HG03571 (cell line): ENCODE results near the gene APOBR.
"Not testable (repeated sequence)": the region's sequence is repeated elsewhere in the genome, so short reads cannot be mapped to it uniquely, and the experiment has no call there.

Source experiments
- ATAC-seq: cut with Tn5 transposase; IDR thresholded peaks from one replicate; pipeline ENCODE4 v1.9.1; 2021; ENCODE audit not compliant: unreplicated experiment

APOBR gene

DNA sequence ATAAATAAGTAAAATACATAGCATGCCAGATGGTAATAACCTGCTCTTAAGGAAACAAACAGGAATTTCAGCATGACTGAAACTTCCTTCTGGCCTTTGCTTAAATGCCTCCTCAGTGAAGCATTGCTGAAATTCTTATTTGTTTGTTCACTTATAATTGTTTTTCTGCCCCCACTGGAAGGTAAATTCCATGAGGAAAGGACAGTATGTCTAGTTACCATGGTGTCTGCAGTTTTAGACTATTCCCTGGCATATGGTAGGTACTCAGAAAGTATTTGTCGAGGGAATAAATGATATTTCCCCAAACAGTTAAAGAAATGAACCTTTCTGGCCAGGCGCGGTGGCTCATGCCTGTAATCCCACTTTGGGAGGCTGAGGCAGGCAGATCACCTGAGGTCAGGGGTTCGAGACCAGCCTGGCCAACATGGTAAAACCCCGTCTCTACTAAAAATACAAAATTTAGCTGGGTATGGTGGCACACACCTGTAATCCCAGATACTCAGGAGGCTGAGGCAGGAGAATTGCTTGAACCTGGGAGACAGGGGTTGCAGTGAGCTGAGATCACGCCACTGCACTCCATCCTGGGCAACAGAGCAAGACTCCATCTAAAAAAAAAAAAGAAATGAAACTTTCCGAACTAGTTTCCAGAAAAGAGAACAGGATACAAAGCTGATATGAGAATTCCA, 32.8 kb downstream of the APOBR start:
- ATAC-seq, result not testable (repeated sequence)

DNA sequence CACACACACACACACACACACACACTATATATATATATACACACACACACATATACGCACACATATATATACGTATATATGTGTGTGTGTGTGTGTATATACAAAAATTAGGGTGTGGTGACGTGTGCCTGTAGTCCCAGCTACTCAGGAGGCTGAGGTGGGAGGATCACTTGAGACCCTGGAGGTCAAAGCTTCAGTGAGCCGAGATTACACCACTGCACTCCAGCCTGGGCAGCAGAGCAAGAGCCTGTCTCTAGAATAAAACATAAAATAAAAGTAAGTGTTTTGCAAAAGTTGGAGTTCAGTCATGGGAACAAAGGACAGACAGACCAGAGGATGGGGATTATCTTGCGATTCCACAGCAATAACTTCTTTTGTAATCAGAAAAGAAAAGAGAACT, 33.5 kb downstream of the APOBR start:
- no peak for ATAC-seq

DNA sequence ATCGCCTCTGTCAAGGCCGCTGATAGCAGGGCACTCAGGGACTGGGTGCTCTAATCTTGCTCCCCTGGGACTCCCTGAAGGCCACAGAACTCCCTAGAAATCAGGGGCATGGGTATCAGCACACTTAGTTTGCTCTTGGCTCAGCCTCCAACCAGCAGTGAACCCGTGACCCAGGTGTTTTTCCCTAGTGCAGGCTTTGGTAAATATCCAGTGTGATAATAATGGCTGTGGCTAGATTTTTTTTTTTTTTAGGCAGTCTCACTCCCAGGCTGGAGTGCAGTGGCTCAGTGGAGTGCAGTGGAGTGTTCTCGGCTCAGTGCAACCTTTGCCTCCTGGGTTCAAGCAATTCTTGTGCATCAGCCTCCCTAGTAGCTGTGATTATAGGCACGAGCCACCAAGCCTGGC, 34.0 kb downstream of the APOBR start:
- no peak for ATAC-seq

DNA sequence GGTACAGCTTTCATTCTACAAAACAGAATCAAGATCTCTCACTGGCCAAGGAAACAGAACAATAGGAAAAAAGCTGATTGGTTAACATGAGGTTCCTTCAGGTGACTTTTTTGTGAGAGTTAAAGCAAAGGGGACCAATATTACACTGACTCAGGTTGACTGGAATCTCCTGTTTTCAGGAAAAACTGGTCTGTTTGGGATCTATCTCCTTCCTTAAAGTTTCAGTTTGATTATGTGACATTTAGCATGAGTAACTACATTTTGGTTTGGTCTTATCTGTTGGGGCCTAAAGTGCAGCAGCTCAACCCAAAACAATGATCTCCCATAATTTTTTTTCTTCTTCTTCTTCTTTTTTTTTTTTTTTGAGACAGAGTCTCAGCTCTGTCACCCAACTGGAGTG, 34.7 kb downstream of the APOBR start:
- no peak for ATAC-seq

DNA sequence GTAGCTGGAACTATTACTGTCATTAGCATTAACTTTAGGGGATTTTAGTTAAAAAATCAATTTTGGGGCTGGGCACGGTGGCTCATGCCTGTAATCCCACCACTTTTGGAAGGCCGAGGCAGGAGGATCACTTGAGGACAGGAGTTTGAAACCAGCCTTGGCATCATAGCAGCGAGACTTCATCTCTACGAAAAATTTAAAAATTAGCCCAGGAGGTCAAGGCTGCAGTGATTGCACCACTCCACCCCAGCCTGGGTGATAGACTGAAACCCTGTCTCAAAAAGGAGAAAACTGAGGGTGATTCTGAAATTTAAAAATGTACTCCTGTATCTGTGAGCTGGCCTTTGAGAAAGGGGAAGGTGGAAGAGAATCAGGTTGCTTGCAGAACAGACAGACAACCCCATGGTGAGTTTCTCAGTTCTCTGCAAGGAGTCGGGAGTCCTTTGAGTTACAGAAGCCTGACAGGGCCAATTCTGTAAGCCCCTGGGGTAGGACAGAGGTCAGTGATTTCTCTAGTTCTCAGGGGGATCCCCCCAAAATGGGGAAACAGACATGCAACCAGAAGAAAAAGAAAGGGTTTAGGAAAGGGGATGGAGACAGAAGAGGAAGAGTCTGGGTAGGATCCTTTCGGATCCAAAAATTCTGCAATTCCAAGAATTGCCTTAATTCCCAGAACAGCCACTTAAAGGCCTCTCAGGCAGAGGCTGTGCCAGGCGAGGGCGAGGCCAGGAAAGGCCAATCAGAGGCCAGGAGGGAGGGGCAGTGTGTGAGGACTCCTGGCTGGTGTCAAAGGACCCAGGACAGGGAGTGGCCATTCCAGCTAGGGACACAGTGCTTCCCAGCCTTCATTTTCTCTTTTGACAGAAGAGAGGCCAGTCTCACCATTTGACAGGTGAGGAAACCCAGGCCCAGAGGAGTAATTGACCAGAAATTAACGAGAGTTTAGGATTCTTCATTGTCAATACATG, 37.6 kb downstream of the APOBR start:
- no peak for ATAC-seq

DNA sequence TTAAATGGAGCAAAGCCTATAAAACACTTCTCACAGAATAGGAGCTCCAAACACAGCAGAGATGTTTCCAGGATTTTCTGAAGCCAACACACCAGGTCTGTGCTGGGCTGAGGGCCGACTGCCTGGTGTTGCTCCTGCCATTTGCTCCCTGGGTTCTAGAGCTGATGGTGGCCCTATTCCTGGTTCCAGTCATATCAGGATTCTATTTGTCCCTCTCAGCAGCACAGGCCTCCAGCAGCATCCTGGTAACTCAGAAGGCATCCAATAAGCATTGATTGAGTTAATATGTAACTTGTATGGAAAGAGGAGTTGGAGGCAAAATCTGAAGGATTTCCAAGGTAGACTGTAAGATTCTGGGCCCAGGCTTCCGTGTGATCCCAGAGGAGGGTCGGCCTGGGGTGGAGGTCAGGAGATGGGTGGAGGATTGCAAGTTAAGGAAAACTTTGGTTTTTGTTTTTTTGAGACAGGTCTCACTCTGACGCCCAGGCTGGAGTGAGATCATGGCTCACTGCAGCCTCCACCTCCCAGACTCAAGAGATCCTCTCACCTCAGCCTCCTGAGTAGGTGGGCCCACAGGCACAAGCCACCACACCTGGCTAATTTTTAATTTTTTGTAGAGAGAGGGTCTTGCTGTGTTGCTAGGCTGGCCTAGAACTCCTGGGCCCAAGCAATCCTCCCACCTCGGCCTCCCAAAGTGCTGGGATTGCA, 38.7 kb downstream of the APOBR start:
- ATAC-seq, result no peak

DNA sequence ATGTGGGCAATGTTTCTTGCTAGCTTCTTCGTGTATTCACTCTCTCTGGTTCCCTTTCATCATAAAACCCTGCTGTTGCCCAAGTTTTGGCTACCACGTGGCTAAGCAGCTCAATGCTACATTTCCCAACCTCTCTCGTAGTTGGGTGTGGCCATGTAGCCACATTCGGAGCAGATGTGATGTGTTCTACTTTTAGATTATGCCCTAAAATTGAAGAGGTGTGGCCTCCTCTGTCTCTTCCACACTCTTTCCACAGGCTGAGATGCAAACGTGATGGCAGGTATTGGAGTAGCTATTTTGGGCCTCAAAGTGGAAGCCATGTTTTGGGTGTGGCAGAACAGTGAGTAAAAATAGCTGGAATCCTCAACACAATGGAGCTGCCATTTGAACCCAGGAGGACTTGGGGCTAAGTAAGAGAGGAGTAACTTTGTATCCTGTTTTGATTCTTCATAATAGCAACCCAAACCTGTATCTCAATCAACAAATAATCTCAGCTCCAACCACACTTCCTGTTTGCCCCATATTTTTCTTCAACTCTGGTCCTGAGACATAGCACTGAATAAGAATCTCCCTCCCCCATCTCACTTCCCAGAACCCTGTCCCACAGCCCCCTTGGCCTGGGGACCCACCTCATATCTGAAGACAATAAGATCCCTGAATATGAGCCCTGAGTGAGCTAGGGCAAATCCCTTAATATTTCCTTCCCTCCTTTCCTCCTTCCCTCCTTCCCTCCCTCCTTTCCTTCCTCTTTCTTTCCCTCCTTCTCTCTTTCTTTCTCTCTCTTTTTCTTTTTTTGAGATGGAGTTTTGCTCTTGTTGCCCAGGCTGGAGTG, 40.3 kb downstream of the APOBR start:
- no peak for ATAC-seq

DNA sequence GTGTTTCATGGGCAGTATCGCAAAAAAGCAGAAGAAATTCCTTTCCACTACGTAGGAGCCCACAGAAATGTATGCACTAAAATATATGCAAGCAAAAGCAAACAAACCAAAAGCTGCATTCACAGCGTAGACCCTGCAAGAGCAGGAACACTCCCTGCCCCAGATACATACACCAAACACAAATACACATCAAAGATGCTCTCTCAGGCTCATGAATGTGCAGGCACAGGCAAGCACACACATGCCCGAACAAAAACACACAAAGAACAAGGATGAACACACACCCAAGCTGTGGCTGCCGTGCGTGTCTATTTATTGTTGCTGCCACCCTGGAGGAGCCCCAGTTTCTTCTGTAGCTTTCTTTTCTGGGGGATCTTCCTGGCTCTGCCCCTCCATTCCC, 42.6 kb downstream of the APOBR start:
- no peak for ATAC-seq

DNA sequence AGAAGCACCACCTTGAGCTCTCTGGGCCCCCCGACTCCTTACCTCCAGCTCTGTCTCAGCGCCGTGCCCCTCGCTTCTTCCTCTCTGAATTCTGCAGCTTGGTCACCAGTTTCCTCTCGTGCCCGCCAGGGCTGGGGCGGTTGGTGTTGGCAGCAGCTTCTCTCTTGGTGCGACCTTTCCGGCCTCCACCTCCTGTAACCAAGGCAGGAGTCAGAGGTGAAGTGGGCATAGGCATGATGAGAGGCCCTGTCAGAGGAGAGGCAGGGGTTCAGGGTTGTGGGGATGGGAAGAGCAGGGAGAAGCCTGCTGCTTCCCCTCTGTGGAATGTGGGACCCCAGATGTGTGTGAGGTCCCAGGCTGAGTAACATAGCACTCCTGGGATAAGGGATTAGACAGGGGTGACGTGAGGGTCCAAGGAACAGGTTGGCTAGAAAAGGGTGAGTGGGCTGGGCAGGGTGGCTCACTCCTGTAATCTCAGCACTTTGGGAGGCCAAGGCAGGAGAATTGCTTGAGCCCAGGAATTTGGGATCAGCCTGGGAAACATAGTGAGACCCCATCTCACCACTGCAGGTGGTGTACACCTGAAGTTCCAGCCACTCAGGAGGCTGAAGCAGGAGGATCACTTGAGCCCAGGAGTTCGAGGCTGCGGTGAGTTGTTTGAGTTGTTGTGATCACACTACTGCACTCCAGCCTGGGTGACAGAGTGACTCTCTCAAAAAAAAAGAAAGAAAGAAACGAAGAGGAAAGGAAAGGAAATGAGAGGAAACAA, 43.7 kb downstream of the APOBR start:
- ATAC-seq, result no peak

DNA sequence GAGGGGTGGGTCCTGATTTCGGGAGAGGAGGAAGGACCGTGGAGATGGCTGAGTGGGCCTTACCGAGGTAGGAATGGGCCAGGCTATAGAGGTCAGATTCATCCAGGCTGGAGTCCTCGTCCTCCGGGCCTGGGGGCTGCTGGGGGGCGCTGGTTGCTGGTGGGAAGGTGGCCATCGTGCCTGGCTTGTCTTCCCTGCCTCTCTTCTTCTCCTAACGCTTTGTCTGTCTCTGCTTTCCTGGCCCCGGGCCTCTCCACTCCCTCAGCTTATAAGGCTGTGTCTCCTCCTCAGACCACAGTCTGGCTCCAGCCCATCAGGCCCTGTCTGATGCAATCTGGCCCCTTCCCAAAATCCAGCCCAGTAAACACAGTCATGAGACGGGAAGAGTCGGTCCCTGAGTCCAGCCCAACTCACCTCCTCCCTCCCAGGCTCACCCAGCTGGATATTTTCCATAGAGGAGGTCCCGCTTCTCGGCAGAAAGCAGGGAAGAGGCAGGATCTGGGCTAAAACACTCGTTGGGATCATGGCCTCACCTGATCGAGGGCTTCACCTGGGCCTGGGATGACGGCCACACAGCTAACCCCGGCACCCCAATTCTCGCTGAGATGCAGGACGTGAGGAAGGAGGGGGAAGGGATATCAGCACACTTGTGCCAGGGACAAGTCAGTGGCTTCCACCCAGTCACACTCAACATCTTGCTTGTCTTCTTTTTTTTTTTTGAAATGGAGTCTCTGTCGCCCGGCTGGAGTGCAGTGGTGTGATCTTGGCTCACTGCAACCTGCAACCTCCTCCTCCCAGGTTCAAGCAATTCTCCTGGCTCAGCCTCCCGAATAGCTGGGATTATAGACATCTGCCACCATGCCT, 44.5 kb downstream of the APOBR start, which contains the start of gene NUPR1:
Gene NUPR1, minus strand, starts transcription at position 242 of the 864 bp plus-strand sequence. Its CDS starts 67 bp downstream, at position 175.
- ATAC-seq, result no peak

DNA sequence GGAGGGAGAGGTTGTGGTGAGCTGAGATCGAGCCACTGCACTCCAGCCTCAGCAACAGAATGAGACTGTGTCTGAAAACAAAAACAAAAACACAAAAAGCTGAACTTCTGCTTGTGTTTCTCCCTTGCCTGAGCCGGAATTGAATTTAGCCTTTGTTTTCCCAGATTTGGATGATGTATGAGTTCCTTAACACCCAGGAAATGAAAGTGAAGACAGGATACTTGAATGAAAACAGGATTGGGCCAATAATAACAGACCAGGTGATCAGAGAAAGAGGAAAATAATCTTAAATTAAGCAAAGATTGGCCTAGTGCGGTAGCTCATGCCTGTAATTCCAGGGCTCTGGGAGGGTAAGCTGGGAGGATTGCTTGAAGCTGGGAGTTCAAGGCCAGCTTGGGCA, 45.9 kb downstream of the APOBR start:
- no peak for ATAC-seq

DNA sequence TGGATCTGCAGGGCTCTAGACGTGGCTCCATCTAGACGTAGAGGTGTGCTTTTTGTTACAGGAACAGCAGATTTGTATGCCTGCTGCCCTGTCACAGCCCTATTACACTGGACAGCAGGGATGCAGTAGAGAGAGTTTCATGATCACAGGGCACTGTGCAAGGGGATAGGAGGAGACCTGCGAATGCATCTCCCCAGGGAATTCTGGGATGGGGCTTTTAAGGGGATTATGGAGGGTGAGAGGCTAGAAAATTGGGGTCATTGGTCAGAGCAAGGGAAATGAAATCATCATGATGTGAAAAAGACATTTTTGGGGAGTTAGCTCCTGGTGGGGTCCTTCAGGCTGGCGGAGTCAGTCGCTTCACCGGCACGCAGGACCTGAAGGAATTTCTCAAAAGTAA, 48.2 kb downstream of the APOBR start:
- ATAC-seq, result no peak

DNA sequence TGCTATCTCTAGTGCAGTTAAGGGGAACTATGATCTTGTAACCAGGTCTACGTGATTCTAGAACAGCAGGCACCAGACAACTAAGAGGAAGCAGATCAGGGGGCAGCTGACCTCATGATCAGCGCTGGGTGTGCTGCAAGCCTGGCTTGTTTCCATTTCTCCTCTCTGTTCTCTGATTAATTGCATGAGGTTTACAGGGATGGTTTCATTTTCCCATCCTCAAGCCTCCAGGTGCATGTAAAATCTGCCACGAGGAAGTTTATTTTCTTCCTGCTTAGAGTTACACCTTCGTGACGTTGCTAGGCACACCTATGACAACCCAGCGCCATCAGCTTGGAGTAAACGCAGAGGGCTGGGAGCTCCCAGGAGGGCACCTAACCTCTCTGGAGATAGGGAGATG, 48.6 kb downstream of the APOBR start:
- ATAC-seq, result no peak

DNA sequence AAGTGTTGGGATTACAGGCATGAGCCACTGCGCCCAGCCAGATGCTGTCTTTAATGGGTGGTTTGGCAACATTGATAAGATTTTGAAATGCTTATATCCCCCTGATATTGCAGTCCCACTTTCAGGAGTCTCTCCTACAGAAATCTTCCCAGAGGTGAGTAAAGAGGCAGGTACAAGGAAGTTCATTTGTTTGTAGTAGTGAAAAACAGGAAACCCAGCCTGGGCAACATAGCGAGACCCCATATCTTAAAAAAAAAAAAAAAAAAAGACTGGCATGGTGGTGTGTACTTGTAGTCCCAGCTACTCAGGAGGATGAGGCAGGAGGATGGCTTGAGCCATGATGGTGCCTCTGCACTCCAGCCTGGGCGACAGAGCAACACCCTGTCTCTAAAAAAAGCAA, 50.6 kb downstream of the APOBR start:
- no peak for ATAC-seq

DNA sequence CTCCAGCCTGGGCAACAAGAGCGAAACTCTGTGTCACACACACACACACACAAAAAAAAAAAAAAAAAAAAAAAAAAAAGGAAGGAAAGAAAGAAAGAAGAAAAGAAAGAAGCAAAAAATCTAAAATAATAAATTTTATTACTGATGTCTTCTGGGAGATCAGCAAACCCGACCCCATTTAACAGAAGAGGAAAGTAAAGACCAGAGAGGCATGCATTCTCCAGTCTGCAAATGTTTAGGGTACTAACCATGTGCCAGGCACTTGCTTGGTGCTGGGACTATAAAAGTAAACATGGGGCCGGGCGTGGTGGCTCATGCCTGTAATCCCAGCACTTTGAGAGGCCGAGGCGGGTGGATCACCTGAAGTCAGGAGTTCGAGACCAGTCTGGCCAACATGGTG, 51.5 kb downstream of the APOBR start:
- ATAC-seq, result not testable (repeated sequence)

DNA sequence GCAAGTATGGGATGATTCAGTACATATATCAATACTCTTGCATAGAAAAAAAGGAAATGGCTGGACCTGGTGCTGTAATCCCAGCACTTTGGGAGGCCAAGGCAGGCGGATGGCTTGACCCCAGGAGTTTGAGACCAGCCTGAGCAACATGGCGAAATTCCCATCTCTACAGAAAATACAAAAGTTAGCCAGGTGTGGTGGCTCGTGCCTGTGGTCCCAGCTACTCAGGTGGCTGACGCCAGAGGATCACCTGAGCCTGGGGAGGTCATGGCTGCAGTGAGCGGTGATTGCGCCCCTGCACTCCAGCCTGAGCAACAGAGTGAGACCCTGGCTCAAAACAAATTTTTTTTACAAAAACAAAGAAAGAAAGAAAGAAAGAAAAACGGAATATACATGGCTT, 52.2 kb downstream of the APOBR start:
- no peak for ATAC-seq

DNA sequence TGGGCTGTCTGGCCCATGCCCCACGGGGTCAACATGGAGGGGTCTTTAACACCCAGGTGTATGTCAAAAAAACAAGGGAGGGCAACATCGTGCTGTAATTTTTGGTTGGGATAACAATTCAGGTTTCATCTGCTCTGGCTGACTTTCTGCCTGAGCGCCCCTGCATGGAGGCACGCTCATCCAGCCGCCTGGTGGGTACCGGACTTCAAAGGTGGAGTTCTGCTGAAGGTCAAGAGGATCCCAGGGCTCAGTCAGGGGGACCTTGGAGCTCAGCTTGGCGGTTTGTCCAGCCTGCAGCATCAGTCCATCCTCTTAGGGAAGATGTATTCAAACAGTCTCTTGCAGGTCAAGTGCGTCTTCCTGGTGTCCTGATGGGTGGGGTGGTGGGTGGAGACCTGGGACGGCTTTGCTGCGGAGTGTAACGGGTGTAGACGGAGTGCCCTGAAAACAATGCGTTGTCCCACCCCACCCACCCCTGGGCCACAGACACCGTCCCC, 53.9 kb downstream of the APOBR start:
- ATAC-seq, result no peak
